ENCODE data around the gene PRKCD.

DNA sequence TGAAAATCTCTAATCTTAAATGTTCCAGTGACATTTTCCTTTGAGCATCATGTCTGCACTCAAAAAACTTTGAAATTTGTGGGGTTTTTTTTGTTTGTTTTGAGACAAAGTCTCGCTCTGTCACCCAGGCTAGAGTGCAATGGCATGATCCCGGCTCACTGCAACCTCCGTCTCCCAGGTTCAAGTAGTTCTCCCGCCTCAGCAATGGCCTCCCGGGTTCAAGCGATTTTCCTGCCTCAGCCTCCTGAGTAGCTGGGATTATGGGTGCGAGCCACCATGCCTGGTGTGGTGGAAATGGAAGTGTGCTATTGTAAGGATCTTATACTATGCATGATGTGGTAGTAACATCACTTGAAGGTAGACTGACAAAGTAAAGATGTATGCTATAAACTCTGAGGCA lies 52.3 kb downstream of the PRKCD start:
- no peak for TF ChIP-seq PATZ1 (CRISPR knock-in tag; IDR thresholded peaks at IDR 0.05; ENCODE audit: borderline replicate concordance)
- no peak for TF ChIP-seq ARNTL (CRISPR knock-in tag; IDR thresholded peaks at IDR 0.05; ENCODE audit: borderline replicate concordance, low read depth)

Data from SK-N-SH treated with all-trans-retinoic acid at 6 μM for 48 hours (cell line).